ENCODE data around the gene TRMT112.

GRCh38 chr11:64304316-64305072 is 12.9 kb downstream of the TRMT112 start:
- TF ChIP-seq YY1 (IDR thresholded peaks at IDR 0.05; ENCODE audit: insufficient read depth, insufficient read length) (no peak), SUZ12 (IDR thresholded peaks at IDR 0.05; ENCODE audit: extremely low read depth, insufficient read depth, insufficient read length) (no peak), ZNF274 (IDR thresholded peaks at IDR 0.05; ENCODE audit: low read depth, low read length) (no peak)

All from NT2/D1 (cell line).